Measurements from ENCODE around the gene SLC35F3.
"Not testable (repeated sequence)": the region's sequence is repeated elsewhere in the genome, so short reads cannot be mapped to it uniquely, and the experiment has no call there.

Gene SLC35F3

DNA sequence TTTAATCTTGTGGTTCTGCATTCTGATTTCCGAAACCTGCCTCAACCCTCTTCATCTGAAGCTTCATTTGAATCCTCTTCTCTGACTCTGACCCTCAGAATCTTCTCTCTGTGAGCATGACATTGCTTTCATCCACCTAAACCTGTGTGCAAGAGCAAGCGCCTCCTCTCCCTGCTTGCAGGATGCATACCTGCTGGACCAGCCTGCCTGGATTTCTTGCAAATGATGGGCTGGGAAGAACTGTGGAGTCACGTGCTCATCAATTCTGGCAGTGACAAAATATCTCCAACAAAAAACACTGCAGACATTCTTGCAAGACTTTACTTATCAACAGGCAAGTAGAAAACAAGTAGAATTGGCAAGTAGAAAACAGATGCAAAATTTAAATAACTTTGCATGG is 20.8 kb upstream of the SLC35F3 start:
- Histone ChIP-seq H3K27ac (ENCODE audit: low read depth, low read length) (no peak overlapping the region), H3K4me3 (ENCODE audit: low read depth, low read length) (no peak overlapping the region), H3K79me2 (ENCODE audit: control insufficient read depth, insufficient read depth, low read length, unreplicated experiment) (no peaks in the 10 kb centered on the region), H2AFZ (ENCODE audit: low read length, unreplicated experiment) (no peak overlapping the region), H3K27me3 (ENCODE audit: insufficient read depth, low read length) (no peaks in the 10 kb centered on the region), H3K36me3 (ENCODE audit: insufficient read depth, low read length) (no peaks in the 10 kb centered on the region), H3K4me1 (ENCODE audit: control insufficient read depth, insufficient read depth, low read length, unreplicated experiment) (no peaks in the 10 kb centered on the region)

DNA sequence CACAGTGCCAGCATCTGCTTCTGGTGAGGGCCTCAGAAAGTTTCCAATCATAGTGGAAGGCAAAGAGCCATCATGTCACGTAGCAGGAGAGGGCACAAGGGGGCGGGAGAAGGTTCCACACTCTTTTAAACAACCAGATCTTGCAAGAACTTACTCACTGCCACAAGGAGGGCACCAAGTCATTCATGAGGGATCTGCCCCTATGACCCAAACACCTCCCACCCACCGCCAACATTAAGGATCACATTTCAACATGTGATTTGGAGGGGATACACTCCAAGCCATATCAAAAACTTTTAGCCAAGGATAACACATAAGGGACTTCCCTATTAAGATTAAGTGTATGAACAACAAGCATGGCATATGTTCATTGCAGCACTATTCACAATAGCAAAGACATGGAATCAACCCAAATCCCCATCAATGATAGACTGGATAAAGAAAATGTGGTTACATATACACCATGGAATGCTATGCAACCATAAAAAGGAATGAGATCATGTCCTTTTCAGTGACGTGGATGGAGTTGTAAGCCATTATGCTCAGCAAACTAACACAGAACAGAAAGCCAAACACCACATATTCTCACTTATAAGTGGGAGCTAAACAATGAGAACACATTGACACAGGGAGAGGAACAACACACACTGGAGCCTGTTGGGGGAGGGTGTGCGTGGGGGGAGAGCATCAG is 19.9 kb upstream of the SLC35F3 start:
- no peak overlapping the region for H3K27ac ChIP-seq (ENCODE audit: low read depth, low read length)
- H2AFZ ChIP-seq (ENCODE audit: low read length, unreplicated experiment) = no peak overlapping the region
- H3K36me3 ChIP-seq (ENCODE audit: insufficient read depth, low read length) = no peaks in the 10 kb centered on the region
- no peak overlapping the region for H3K4me3 ChIP-seq (ENCODE audit: low read depth, low read length)
- H3K4me1 ChIP-seq (ENCODE audit: control insufficient read depth, insufficient read depth, low read length, unreplicated experiment) = no peaks in the 10 kb centered on the region
- no peaks in the 10 kb centered on the region for H3K27me3 ChIP-seq (ENCODE audit: insufficient read depth, low read length)
- H3K79me2 ChIP-seq (ENCODE audit: control insufficient read depth, insufficient read depth, low read length, unreplicated experiment) = no peaks in the 10 kb centered on the region

DNA sequence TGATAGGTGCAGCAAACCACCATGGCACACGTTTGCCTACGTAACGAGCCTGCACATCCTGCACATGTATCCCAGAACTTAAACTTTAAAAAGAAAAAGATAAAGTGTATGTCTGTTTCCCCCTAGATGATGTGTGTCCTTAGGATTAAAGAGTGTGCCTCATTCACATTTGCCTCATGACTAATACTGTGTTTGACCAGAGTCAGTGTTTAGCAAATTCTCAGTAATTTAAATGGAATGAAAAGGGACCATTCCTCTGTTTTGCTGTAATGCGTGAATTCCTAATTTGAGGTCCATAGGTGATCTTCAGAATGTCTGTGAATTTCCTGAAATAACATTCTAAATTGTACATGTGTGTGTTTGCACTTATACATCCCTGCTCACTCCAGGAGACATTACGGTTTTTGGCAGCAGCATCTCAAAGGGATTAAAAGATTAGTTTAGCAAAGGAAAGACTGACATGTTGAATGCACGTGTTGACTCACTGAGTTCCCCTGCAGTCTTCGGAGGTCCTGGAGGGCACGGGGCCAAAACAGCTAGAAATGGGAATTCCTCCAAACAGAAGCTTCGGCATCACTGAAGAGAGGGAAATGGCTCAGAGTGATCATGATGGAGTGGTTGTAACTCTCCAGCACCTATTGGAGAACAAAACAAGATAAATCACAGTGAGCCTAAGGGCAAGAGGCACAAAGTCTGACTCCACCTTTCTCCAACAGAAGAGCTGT is 19.1 kb upstream of the SLC35F3 start:
- no peak overlapping the region for H2AFZ ChIP-seq (ENCODE audit: low read length, unreplicated experiment)
- H3K27me3 ChIP-seq (ENCODE audit: insufficient read depth, low read length) = no peaks in the 10 kb centered on the region
- no peak overlapping the region for H3K4me3 ChIP-seq (ENCODE audit: low read depth, low read length)
- no peaks in the 10 kb centered on the region for H3K36me3 ChIP-seq (ENCODE audit: insufficient read depth, low read length)
- H3K4me1 ChIP-seq (ENCODE audit: control insufficient read depth, insufficient read depth, low read length, unreplicated experiment) = no peaks in the 10 kb centered on the region
- H3K79me2 ChIP-seq (ENCODE audit: control insufficient read depth, insufficient read depth, low read length, unreplicated experiment) = no peaks in the 10 kb centered on the region
- no peak overlapping the region for H3K27ac ChIP-seq (ENCODE audit: low read depth, low read length)

- not testable (repeated sequence) for H3K27me3 ChIP-seq (ENCODE audit: insufficient read depth, low read length); H3K36me3 ChIP-seq (ENCODE audit: insufficient read depth, low read length)
Measured at GRCh38 chr1:233891151-233891550, 13.3 kb upstream of the SLC35F3 start.

DNA sequence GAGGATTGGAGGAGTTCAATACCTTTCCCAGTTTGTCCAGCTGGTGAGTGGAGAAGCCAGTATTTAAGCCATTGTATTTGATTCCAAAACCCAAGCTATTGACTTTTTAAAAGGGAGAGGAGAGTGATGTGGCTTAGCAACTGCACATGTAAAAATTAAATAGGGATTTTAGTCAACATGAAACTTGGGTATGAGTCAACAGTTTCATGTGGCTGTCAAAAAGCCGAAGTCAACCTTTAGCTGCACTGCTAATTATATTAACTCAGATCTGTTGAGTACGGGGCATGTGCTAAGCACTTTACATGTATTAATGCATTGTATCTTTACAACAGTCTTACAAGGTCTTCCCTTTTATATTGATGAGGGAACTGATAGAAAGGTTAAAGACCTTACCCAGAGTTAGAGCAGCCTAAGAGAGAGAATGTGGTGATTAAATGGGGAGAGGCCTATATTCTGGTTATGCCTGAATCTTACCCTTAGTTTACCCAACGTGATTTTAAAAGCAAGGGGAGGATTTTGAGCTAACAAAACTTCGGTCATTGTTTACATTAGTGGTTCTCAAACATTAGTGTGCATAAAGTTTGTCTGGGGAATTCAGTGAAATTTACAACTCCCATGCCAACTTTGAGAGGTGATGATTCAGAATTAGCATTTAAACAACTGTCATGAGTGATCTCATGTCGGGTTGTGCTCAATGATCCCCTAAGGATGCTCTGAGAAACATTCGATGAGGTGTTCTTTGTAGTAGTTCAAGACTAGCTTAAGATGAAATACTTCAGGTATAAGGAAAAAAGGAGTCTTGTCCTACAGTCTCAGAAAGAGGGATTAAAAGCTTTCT is 6.9 kb upstream of the SLC35F3 start:
- H2AFZ ChIP-seq (ENCODE audit: low read length, unreplicated experiment) = no peak overlapping the region
- H3K4me3 ChIP-seq (ENCODE audit: low read depth, low read length) = no peak overlapping the region
- H3K27ac ChIP-seq (ENCODE audit: low read depth, low read length) = no peak overlapping the region
- H3K4me1 ChIP-seq (ENCODE audit: control insufficient read depth, insufficient read depth, low read length, unreplicated experiment) = no peaks in the 10 kb centered on the region
- no peaks in the 10 kb centered on the region for H3K27me3 ChIP-seq (ENCODE audit: insufficient read depth, low read length)
- H3K36me3 ChIP-seq (ENCODE audit: insufficient read depth, low read length) = no peaks in the 10 kb centered on the region
- H3K79me2 ChIP-seq (ENCODE audit: control insufficient read depth, insufficient read depth, low read length, unreplicated experiment) = no peaks in the 10 kb centered on the region

More at GRCh38 chr1:233891151-233891550, 13.3 kb upstream of the SLC35F3 start:
- not testable (repeated sequence) for H3K4me1 ChIP-seq (ENCODE audit: control insufficient read depth, insufficient read depth, low read length, unreplicated experiment); H3K4me3 ChIP-seq (ENCODE audit: low read depth, low read length); H3K27ac ChIP-seq (ENCODE audit: low read depth, low read length); H2AFZ ChIP-seq (ENCODE audit: low read length, unreplicated experiment); H3K79me2 ChIP-seq (ENCODE audit: control insufficient read depth, insufficient read depth, low read length, unreplicated experiment)

DNA sequence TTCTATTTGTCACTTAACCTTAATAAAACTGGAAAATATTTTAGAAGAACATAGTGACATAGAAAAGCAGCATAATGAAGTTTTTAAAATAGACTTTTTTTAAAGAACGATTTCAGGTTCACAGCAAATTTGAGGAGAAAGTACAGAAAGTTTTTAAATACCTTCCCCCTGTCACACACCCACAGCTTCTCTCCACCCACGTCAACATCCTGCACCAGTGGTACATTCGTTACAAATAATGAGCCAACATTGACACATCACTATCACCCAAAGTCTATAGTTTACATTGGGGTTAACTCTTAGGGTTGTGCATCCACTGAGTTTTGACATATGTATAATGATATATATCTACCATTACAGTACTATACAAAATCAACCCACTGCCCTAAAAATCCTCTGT is 3.0 kb upstream of the SLC35F3 start:
- H3K4me3 ChIP-seq (ENCODE audit: low read depth, low read length) = no peak overlapping the region

DNA sequence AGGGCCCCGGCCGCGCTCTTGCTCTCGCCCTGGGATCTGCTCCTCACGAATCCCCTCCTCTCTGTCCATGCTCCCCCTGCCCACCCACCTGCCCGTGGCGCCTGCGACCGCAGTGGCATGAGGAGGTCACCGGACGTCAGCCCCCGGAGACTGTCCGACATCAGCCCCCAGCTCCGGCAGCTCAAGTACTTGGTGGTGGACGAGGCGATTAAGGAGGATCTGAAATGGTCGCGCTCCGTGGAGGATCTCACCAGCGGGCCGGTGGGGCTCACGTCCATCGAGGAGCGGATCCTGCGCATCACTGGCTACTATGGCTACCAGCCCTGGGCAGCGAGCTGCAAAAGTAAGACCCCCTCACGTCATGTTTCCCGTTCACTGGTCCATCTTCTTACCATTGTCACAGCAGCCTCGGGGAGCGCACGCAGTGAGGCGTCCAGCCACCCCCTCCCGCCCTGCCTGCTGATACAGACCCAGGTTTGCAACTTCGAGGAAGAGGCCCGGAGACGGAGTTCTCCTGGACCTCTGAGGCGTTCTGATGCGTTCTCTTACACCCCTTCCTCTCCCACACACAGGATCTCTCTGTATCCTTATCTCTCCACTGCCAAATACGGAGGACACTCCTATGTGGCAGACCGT is 1.1 kb downstream of the SLC35F3 start:
- H3K36me3 ChIP-seq (ENCODE audit: insufficient read depth, low read length) = no peaks in the 10 kb centered on the region
- H2AFZ ChIP-seq (ENCODE audit: low read length, unreplicated experiment) = no peak overlapping the region
- H3K79me2 ChIP-seq (ENCODE audit: control insufficient read depth, insufficient read depth, low read length, unreplicated experiment) = no peaks in the 10 kb centered on the region
- H3K27ac ChIP-seq (ENCODE audit: low read depth, low read length) = no peak overlapping the region
- H3K27me3 ChIP-seq (ENCODE audit: insufficient read depth, low read length) = peaks cover 29% of the 10 kb centered on the region
- H3K4me3 ChIP-seq (ENCODE audit: low read depth, low read length) = no peak overlapping the region
- H3K4me1 ChIP-seq (ENCODE audit: control insufficient read depth, insufficient read depth, low read length, unreplicated experiment) = no peaks in the 10 kb centered on the region

More for the DNA sequence above, 3.0 kb upstream of the SLC35F3 start:
- H2AFZ ChIP-seq (ENCODE audit: low read length, unreplicated experiment) = no peak overlapping the region
- H3K79me2 ChIP-seq (ENCODE audit: control insufficient read depth, insufficient read depth, low read length, unreplicated experiment) = no peaks in the 10 kb centered on the region
- no peaks in the 10 kb centered on the region for H3K36me3 ChIP-seq (ENCODE audit: insufficient read depth, low read length)
- peaks cover 29% of the 10 kb centered on the region for H3K27me3 ChIP-seq (ENCODE audit: insufficient read depth, low read length)
- H3K27ac ChIP-seq (ENCODE audit: low read depth, low read length) = no peak overlapping the region
- H3K4me1 ChIP-seq (ENCODE audit: control insufficient read depth, insufficient read depth, low read length, unreplicated experiment) = no peaks in the 10 kb centered on the region

- H3K27me3 ChIP-seq (ENCODE audit: insufficient read depth, low read length) = peaks cover 29% of the 10 kb centered on the region
- no peak overlapping the region for H2AFZ ChIP-seq (ENCODE audit: low read length, unreplicated experiment)
- no peaks in the 10 kb centered on the region for H3K36me3 ChIP-seq (ENCODE audit: insufficient read depth, low read length)
- H3K27ac ChIP-seq (ENCODE audit: low read depth, low read length) = no peak overlapping the region
- H3K4me1 ChIP-seq (ENCODE audit: control insufficient read depth, insufficient read depth, low read length, unreplicated experiment) = no peaks in the 10 kb centered on the region
- H3K79me2 ChIP-seq (ENCODE audit: control insufficient read depth, insufficient read depth, low read length, unreplicated experiment) = no peaks in the 10 kb centered on the region
- H3K4me3 ChIP-seq (ENCODE audit: low read depth, low read length) = no peak overlapping the region
Measured at GRCh38 chr1:233907151-233907550, 2.7 kb downstream of the SLC35F3 start.

- Histone ChIP-seq H3K27me3 (ENCODE audit: insufficient read depth, low read length) (peaks cover 29% of the 10 kb centered on the region), H3K79me2 (ENCODE audit: control insufficient read depth, insufficient read depth, low read length, unreplicated experiment) (no peaks in the 10 kb centered on the region), H2AFZ (ENCODE audit: low read length, unreplicated experiment) (no peak overlapping the region), H3K27ac (ENCODE audit: low read depth, low read length) (no peak overlapping the region), H3K4me3 (ENCODE audit: low read depth, low read length) (no peak overlapping the region), H3K4me1 (ENCODE audit: control insufficient read depth, insufficient read depth, low read length, unreplicated experiment) (no peaks in the 10 kb centered on the region), H3K36me3 (ENCODE audit: insufficient read depth, low read length) (no peaks in the 10 kb centered on the region)
Measured at GRCh38 chr1:233908092-233908491, 3.6 kb downstream of the SLC35F3 start.

- Histone ChIP-seq H3K36me3 (ENCODE audit: insufficient read depth, low read length) (no peaks in the 10 kb centered on the region), H3K4me1 (ENCODE audit: control insufficient read depth, insufficient read depth, low read length, unreplicated experiment) (no peaks in the 10 kb centered on the region), H2AFZ (ENCODE audit: low read length, unreplicated experiment) (no peak overlapping the region), H3K27me3 (ENCODE audit: insufficient read depth, low read length) (peaks cover 19% of the 10 kb centered on the region), H3K4me3 (ENCODE audit: low read depth, low read length) (no peak overlapping the region), H3K27ac (ENCODE audit: low read depth, low read length) (no peak overlapping the region), H3K79me2 (ENCODE audit: control insufficient read depth, insufficient read depth, low read length, unreplicated experiment) (no peaks in the 10 kb centered on the region)
Measured at GRCh38 chr1:233909195-233909594, 4.7 kb downstream of the SLC35F3 start.

All from ACC112 (cell line).